Stimulated activated CD8-positive, alpha-beta memory T cell treated with anti-CD3 and anti-CD28 coated beads, Interleukin-12 subunit alpha, Interleukin-12 subunit beta, amount 100 ng/mL, for 4 hours (primary cell): ENCODE data around the gene ZNF366.
"Not testable (repeated sequence)": the region's sequence is repeated elsewhere in the genome, so short reads cannot be mapped to it uniquely, and the experiment has no call there.

ENCODE experiments used
- DNase-seq: peaks from one replicate; pipeline ENCODE4 v3.0.0-alpha.2; 2020; ENCODE audit warnings: low read depth

The ZNF366 gene

DNA sequence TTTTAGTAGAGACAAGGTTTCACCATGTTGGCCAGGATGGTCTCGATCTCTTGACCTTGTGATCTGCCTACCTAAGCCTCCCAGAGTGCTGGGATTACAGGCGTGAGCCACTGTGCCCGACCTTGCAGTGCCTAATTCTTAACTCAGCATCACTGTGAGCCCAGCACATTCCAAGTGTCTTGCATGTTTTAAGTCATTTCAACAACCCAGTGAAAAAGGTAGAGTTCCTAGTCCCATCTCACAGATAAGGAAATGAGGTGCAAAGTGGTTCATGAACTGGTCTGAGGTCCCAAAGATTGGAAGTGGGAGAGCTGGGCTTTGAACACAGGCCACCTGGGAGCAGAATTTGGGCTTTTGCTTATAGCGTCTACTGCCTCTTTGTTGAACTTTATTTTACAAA lies 68.0 kb downstream of the ZNF366 start:
- no peak for DNase-seq

DNA sequence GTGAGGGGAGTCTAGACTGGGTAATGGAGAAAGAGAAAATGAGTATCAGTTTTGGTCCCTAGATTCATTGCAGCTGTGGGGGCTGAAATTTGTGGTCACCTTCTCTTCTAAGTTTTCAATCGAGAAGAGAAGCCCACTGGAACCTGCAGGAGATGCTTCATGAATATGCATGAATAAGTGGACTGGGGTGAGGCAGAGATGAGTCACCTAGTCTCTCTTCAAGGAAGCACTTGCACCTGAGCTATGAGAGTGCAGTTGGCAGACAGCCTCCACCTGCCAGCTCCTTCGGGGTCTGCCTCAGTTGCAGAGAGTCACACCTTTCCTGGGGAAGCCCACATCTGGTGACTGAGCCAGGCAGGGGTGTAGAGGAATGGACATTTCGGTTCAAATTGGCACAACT lies 69.1 kb downstream of the ZNF366 start:
- no peak for DNase-seq

DNA sequence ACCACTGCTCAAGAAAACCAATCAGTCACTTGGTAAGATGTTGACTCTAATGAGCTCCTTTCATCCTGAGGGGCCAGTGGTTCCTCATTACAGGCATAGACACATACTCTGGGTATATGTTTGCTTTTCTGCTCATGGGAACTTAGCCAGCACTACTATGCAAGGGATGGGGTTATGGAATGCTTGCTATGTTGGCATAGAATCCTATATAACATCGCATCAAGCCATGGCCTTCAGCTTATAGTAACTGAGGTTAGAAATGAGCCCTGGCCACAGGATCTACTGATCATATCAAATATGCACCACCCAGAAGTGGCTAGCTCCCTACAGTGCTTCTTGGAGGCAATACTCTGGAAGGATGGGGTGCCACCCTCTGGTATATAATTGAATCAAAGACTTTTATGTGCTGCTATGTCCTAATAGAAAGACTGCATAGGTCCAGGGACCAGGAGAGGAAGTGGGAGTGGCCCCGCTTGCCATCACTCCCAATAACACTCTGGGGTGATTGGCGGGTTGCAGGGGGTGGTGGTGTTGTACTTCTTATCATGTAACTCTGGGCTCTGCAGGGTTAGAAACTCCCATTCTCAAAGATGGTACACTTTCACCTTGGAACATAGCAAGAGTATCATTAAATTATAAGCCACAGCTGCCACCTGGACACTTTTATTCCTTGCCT lies 70.3 kb downstream of the ZNF366 start:
- no peak for DNase-seq

DNA sequence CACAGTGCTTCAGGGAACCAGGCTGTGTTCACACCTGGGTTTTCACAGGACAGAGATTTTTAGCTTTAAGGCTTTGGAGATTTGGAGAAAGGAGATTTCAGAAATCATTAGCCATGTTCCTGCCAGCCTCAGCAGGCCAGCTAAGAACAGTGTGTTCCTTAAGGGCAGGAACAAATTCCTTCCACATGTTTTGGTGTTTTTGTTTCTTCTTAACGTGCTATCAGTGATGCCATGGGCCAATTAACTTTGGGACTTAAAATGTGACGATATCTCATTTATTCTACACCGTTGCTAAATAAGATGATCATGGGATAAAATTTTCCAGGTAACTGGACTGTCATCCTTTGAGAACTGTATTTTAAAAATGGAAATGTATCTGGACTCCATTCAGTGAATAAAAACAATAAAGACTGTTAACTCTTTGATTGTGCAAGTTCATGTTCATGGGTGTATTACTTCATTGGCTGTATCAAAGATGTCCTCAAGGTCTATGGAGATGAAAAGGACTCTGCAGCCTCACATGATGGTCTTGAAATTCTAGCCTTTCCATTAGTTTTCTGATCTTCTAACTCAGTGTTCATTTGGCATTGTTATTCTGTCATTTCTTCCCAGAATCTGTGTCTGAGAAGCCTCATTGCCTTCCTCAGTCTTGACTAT lies 72.3 kb downstream of the ZNF366 start:
- no peak for DNase-seq

DNA sequence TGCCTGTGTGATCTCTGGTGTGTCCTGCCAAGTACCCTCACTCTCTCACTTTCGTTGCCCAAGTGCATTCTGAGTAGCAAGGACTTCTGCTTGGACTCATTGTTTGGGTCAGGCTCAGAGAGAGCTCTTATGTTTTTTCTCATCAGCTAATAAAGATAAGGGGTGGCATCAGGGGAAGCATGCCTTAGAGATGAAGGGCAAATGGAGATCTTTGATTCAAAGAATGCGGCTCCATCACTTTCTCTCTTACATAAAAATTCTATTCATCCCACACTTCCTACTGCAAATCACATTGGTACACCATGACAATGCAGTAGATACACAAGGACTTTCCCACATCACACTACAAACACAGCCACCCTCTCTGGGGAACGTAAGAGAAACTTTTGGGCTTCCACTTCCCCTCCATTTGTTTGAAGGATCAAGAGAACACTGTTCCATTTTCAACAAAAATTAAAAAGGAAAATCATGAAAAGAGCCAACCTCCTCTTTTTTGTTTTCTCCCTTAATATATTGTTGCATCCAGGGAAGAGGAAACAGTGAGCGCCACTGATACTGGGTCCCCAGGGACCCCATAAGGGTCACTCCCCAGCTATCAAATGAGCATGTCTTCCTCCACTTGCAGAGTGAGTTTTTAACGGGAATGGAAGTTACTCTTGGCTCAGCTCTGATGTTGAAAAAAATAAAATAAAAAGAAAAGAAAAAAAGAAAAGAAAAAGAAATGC lies 73.0 kb downstream of the ZNF366 start:
- DNase-seq = no peak

DNA sequence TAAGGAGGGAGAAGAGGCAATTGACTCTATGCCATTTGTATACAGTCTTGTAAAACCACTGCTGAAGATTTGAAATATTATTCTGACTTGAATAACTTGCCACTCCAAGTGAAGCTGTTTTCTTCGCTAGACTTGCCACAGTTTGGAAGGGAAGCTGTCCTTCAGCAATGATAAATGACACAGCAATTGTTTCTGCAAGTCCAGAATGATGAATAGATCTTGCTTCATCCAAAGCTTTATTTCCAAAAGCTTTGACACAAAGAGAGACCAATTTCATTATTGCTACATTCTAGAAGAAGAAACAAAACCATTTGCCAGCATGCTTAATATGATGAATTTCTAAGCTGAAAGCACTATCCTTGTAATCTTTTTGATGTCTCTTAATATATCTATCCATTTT lies 73.7 kb downstream of the ZNF366 start:
- DNase-seq = no peak

DNA sequence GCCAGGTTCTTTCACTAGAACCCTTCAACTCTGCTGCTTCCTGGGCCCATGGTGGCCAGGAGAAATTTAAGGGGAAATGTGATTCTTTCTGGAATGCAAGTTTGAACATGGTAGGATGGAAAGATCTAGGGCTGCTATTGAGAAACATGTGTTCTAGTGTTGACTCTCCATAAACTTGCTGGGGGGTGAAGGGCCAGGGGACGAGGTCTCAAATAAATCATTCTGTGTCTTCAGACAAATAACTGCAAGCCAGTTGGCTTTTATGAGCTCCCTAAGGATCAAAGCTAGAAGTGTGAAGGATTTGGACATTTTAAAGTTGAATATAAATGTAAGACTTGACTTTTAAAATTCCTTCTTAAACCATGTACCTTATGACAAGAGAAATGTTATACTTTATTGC lies 78.5 kb downstream of the ZNF366 start:
- no peak for DNase-seq

DNA sequence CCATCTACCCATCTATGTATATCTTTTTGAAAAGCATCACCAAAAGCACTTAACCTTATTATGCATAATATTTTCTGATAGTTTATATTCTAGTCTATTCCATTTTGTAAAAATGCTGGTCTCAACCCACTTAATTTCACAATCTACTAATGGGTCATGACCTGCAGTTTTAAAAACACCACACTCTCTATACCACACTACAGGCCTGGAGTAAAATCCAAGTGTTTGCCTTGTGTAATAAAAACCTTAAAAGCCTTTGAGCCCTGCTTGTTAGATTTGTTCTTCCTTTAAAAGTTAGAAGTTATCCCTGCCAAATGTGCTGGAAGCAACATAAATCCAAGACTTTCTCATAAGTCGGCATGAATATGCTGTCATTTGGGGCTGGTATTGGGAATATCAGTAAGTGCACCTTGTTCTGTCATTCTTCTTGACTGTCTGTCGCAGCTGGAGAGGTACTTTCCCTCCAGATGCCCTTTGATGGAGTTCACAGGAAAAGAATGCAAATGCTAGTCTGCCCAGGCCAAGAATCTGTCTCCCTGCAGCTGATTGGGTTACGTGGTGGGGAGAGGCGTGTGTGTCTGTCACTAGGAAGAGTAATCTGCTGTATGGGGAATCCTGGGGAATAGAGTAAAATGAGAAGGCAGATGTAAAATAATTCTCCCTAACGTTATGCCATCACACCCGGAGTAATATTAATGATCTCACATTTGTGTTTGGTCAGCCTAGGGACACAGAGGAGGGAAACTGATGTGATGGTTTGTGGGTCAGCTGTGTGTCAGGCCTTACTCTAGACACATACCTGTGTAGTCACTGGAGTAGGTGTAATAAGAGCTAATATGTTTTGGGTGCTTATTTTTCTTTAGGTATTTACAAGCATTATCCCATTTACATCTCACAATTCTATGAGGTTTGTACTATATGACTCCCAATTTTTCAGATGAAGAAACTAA lies 79.4 kb downstream of the ZNF366 start:
- DNase-seq = no peak

DNA sequence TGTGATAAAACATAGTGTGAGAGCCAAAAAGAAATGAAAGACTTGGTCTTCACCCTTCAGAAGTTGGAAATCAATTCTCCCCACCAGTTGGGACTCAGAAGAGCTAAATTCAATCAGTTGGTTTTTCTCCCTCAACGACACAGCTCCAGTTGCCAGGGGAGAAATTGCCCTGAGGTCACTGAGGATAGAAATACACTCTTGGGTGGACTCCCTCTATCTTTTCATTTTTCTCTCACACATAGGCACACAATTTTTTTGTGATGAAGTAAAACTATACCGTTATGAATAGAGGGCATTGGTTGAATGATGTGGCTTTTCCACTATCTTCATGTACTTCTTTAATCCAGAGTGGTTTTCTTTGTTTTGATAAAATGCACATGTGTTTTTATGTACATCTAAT lies 80.2 kb downstream of the ZNF366 start:
- DNase-seq = no peak

DNA sequence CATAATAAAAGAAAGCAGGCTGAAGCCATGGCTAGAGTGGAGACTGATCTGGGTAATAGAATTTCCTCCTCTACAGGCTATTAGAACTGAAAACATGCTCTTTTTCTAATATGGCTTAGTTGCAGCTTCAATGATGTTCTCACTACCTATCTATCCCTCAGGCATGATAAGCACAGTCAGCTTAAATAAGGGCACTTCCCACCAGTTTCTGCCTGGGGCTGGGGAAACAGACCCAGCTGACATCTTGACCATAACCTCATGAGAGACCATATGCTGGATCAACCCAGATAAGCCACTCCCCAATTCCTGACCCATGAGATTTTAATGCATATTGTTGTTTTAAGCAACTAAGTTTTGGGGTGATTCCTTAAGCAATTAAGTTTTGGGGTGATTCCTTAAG lies 81.2 kb downstream of the ZNF366 start:
- no peak for DNase-seq

DNA sequence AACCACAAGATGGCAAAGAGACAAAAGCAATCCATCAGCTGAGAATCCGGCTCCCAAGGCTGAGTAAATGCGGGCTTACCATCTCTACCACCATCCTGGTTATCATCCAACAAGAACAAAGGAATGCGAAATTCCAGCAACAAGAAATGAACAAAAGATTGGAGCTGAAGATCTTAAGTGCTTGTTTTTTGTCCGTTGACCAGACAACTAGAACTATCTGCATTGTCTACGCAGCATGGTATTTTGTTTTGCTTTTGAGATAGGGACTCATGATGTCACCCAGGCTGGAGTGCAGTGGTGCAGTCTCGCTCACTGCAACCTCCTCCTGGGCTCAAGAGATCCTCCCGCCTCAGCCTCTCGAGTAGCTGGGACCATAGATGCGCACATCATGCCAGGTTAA lies 88.9 kb downstream of the ZNF366 start:
- no peak for DNase-seq

DNA sequence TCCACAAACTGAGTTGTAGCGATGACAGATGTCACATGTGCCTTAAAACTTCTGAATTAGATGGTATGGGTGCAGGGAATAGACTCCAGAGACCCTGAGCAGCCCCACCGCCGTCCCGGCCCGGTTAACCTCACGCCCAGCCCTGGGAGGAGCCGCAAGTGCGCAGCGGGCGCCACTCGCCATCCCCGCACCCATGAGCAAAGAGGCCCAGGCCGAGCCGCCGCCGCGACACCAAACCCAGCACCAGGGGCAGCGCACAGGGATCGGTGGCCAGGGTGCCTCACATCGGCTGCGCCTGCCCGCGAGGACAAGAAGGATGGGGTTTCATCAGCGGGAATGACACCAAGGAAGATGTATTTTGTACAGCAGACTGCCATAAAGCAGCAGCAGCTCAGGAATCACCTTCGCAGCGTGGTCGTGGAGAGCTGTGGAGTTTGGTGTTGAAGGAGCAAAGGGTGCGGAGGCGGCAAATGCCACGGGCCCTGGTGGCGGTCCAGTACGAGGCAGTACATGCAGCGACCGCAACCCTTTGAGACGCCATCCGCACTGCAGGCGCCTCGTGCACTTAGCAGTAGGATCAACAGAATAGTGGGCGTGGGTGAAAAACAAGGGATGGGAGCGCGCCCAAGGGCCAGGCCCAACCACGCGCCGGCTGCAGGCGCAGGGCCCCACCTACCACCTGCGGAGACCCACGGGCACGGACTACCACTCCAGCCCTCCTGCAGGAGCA lies 89.7 kb downstream of the ZNF366 start:
- no peak for DNase-seq

DNA sequence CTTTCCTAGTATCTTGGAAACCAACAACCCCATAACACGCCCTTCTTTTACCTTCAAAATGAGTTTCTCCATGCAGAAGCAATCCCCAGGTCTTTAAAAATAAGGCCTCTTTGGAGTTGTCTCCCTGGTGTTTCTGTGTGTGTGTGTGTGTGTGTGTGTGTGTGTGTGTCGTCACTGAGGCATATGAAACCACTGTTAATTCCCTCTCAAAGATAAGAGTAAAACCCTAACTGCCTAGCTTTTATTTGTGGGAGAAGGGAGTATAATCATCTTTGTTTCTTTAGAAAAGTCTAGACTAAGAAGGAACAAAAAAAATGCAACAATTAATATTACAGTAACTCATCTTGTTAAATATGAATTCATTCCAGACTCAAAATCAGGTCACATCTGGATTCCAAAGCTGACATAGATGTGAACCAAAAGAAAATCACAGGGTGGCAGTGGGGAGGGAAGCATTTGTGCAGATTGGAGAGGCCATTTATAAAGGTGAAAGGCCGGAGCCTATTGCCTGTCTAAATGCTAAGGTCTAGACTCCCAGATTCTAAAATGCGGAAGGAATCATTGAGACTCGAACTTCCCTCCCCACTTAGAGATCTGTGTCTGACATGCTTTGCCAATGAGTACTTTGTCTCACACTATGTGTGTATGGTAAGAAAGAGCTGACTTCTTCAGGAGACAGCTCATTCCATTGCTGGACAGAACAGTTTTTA lies 91.4 kb downstream of the ZNF366 start:
- DNase-seq = no peak

DNA sequence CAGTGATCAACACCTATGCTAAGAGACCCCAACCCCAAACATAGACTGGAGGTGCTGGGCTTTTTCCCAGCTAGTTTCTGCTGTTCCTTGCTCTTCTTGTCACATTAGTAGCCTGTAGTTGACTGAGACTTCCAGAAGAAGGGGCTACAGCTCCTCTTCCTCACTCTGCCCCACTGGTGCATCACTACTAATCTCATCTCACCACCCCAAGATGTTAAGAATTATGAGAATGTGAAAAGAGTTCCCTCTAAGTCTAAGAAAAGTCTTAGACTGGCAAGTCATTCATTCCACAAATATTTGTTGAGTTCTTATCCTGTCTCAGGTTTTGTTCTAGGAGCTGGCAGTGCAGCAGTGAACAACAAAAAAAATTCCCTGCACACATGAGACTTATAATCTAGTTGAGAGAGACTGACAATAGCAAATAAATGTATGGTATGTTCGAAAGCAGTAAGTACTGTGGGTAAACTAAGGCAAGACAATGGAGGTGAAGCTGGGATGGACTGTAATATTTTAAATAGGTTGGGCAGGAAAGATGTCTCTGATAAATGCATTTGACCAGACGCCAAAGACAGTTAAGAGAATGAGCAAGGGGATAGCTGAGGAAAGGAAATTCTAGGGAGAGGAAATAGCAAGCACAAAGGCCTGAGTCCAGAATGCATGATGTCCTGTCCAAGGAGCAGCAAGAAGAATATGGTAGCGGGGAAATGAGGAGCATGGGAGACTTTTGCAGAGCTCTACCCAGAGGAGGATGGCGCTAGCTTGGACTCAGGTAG lies 94.7 kb downstream of the ZNF366 start:
- DNase-seq = no peak

DNA sequence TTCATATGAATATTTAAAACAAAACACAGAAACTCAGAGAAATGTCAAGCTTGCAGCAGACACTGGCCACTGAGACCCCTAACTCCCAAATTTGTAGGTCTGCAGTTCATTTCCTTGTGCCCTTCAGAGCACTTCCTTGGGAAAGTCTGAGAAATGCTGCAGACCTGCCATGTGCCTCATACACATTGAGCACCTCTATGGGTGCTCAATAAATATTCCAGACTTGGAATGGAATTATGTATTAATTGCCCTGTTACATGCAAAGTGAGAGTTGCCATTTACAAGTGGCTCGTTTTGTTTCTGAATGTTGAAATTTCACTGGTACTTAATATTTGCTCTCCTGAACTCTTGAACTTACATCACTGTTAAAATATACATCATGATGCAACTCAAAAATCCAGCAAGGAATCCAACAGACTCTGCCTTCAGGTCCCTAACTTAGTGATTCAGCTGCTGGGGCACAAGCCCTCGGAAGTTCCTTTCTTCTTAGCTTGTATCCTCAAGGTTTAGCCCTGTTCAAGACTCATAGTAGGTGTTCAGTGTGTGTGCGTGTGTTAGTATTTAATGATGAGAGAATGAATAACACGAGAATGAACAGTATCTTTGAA lies 96.4 kb downstream of the ZNF366 start:
- no peak for DNase-seq

DNA sequence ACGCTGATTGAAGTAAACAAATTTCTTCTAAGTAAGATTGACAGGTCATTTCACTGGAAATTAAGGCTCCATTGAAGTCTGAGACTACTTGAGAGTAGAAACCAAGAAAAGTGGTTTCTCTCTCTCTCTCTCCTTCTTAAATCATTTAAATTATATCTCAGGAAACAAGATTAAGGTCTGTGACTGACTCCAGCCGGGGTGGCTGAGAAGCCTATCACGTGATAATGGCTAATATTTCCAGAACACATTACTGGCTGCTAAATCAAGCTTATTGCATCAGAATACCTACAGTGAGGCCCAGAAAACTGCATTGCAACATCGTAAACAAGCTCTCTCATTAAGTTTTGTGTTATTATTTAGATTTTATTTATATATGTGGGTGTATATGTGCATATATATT lies 98.6 kb downstream of the ZNF366 start:
- DNase-seq = no peak

DNA sequence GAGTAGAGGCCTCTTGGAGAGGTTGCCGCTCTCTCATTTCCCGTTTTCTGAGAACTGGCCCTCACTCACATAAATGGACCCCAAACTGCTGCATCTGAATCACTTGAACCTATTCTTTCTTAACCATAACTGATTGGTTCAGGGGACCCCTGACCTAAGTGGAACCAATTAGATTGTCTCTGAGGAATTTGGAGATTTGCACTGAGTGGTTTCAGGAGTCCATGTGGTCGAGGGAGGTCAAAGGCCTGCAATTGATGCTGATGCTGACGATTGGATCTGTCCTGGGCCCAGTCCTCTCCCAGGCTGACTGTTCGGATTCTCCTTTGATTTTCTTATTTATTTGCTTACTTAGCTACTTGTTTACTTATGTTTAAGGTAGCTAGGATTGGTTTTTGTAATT lies 99.1 kb downstream of the ZNF366 start:
- DNase-seq = no peak

DNA sequence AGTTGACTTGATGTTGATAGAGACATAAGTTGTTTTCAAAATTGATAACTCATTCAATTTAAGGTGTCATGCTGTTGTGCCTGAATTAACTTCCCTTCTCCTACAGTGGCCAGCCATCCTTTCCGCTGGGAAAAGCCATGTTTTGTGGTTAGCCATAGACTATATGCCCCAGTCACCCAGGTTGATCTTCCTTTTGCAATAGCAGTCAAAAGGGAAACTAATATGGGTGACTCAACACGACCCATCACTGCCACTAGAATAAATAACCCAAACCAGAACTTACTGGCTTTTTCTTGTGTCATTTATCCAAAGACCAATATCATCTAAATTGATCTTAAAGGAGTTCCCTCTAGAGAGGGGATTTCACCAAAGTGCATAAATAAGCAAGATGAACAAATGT lies 99.7 kb downstream of the ZNF366 start:
- DNase-seq = no peak

DNA sequence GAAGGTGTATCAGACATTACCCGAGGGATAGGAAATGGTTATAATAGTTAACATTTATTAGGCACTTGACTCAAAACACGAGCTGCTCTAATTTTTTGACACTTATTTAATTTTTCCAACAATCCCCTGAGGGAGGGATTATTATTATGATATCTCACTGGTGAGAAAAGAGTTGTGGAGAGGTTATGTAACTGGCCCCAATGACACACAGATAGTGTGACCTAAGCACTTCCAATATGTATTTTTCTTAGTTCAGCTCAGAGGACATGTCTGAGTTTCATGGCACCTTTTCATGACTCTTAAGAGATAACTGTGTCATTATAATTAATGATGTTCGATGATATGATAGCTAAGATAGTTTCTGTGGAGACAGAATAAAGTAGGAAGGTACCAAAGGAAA lies 100.1 kb downstream of the ZNF366 start:
- DNase-seq = no peak

DNA sequence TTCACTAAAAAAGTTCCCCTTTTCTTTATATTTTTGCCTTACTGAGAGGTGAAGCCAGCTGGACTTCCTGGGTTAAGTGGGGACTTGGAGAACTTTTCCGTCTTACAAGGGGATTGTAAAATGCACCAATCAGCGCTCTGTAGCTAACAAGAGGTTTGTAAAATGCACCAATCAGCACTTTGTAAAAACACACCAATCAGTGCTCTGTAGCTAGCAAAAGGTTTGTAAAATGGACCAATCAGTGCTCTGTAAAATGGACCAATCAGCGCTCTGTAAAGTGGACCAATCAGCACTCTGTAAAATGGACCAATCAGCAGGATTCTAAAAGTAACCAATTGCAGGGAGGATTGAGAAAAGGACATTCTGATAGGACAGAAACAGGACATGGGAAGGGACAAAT lies 102.4 kb downstream of the ZNF366 start:
- DNase-seq = not testable (repeated sequence)
